ENCODE results near the gene WNK1. TPM values are rescaled to one million over a fixed set of nuclear protein-coding genes. Genes with fewer than 3 reads are reported as not detected.

WNK1 gene
- total RNA-seq, 4 donors from 2014 or later: 153 to 220 (median 178) TPM

DNA sequence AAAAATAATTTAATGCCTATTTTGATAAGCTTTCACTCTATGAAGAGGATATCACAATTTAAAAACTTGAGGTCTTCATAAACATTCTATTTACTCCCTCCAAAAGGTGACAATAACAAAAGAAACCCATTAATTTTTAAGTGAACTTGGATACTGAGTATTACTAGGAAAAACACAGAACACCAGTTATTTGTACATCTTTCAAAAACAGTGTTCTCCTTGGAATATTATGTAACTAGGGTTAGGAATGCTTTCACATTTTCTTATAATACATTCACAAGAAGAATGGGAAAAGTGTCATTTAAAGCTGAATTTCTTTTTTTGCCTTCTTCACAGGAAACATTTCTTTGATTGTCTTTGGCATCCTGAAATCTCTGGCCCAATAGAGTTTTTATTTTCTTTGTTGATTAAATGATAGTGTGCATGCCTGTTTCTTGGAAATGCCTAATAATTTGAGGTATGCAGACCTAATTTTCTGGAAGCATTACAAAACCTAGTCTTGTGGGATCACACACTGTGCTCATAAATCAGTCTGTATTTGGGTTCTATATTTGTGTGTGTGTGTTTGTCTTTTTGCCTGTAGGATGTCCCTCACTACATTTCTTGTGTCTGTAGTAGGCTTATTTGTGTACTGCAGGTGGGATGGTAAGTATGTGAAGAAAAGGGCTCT lies 76.5 kb downstream of the WNK1 start:
- Histone ChIP-seq H3K27me3 (no peaks in the 10 kb centered on the region), H3K9me3 (no peaks in the 10 kb centered on the region), H3K36me3 (peaks cover 0 to 33% (median 0%) of the 10 kb centered on the region in 3 donors), H3K4me1 (peaks cover 0 to 35% (median 6%) of the 10 kb centered on the region in 4 donors), H3K27ac (peak overlapping the region in 1 of 4 donors; percentile 33), H3K4me3 (no peak overlapping the region)
- no peak for DNase-seq (ENCODE audit: low spot score in 2 of 2)
- TF ChIP-seq, protein P1, sequence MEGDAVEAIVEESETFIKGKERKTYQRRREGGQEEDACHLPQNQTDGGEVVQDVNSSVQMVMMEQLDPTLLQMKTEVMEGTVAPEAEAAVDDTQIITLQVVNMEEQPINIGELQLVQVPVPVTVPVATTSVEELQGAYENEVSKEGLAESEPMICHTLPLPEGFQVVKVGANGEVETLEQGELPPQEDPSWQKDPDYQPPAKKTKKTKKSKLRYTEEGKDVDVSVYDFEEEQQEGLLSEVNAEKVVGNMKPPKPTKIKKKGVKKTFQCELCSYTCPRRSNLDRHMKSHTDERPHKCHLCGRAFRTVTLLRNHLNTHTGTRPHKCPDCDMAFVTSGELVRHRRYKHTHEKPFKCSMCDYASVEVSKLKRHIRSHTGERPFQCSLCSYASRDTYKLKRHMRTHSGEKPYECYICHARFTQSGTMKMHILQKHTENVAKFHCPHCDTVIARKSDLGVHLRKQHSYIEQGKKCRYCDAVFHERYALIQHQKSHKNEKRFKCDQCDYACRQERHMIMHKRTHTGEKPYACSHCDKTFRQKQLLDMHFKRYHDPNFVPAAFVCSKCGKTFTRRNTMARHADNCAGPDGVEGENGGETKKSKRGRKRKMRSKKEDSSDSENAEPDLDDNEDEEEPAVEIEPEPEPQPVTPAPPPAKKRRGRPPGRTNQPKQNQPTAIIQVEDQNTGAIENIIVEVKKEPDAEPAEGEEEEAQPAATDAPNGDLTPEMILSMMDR (IDR thresholded peaks at IDR 0.05): no peak
- TF ChIP-seq POLR2A (IDR thresholded peaks at IDR 0.05) (no peak), EP300 (IDR thresholded peaks at IDR 0.05) (no peak)

DNA sequence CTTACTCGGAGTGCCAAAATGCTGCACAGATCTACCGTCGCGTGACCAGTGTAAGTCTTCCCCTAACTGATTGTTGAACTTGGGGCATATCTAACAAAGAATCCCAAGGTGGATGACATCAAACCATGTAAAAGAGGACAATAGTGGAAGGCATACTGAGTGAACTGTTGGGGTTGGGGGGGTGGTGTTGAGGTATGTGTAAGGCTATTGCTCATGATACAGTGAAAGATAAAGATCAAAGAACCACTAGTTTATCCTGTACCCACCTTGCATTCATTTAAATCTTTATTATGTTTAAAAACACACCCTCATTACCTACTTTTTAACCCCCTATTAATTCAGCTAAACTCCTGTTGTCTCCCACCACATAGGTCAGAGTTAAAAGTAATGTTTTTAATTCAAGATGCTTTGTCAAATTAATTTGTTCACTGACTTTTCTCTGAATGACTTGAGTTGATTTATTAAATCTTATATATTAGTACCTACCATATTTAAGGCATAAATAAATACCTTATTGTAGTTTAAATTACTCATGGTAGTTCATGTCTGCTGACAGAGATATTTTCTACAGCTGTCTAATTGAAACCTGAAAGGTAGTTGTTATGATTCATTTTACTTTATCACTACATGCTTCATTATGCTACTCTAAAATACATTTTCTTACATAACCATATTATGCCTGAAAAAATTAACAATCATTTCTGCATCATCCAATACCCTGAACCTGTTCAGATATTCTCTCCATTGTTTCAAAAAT lies 77.9 kb downstream of the WNK1 start:
- DNase-seq (ENCODE audit: low spot score in 2 of 2): no peak
- Histone ChIP-seq H3K36me3 (peaks cover 0 to 33% (median 3%) of the 10 kb centered on the region in 3 donors), H3K27me3 (no peaks in the 10 kb centered on the region), H3K27ac (no peak overlapping the region), H3K9me3 (no peaks in the 10 kb centered on the region), H3K4me1 (peaks cover 0 to 38% (median 6%) of the 10 kb centered on the region in 4 donors), H3K4me3 (no peak overlapping the region)
- TF ChIP-seq EP300 (IDR thresholded peaks at IDR 0.05) (no peak), POLR2A (IDR thresholded peaks at IDR 0.05) (no peak)
- 96 to 99% methylated on average over 4 of the region's 4 CpGs for WGBS, 2 donors

DNA sequence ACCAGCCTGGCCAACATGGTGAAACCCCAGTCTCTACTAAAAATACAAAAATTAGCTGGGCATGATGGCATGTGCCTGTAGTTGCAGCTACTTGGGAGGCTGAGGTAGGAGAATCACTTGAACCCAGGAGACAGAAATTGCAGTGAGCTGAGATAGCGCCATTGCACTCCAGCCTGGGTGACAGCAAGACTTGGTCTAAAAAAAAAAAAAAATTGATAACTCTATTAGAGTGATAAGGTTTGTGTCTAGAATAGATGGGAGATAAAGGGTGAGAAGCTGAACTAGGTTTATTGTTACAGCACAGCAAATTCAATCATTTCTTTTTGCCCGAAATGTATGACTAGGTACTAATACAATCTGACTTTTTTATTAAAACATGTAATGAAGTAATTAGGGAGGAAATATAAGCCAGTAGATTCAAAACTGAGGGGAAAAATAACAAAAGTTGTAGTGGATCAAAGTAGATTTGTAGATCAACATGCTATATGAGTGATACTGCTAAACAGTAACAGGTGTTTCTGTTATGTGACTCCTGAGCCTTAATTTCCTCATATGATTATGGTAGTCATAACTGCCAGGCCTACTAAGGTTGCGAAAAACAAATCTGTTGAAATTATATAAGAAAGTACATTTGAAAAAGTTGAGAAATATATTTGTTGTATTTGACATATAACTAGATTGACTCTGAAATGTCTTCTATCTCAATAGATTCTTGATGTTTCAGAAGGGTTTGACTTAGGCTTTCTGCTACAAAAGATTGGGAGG lies 83.6 kb downstream of the WNK1 start:
- DNase-seq (ENCODE audit: low spot score in 2 of 2): no peak
- no peaks in the 10 kb centered on the region for H3K27me3 ChIP-seq
- H3K36me3 ChIP-seq: peaks cover 0 to 4% (median 3%) of the 10 kb centered on the region in 3 donors
- H3K9me3 ChIP-seq: no peaks in the 10 kb centered on the region
- H3K4me3 ChIP-seq: no peak overlapping the region
- WGBS, 2 donors: 97 to 99% methylated on average over 3 of the region's 3 CpGs
- TF ChIP-seq, protein P1 (IDR thresholded peaks at IDR 0.05): no peak
- TF ChIP-seq EP300 (IDR thresholded peaks at IDR 0.05) (no peak), POLR2A (IDR thresholded peaks at IDR 0.05) (no peak)
- peaks cover 0 to 11% (median 0%) of the 10 kb centered on the region in 4 donors for H3K4me1 ChIP-seq
- no peak overlapping the region for H3K27ac ChIP-seq

DNA sequence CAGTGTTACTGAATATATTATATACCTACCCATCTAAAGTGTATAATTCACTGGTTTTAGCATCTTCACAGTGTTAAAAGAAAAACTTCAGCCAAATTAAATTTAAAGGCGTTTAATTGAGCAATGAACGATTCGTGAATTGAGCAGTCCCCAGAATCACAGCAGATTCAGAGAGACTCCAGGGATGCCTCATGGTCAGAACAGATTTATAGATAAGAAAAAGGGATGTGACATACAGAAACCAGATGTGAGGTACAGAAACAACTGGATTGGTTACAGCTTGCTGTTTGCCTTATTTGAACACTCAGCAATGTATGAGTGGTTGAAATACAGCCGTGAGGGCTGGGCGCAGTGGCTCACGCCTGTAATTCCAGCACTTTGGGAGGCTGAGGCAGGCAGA lies 84.6 kb downstream of the WNK1 start:
- no peak overlapping the region for H3K27ac ChIP-seq
- H3K4me1 ChIP-seq: peaks cover 0 to 11% (median 0%) of the 10 kb centered on the region in 4 donors
- TF ChIP-seq, protein P1 (IDR thresholded peaks at IDR 0.05): no peak
- TF ChIP-seq POLR2A (IDR thresholded peaks at IDR 0.05) (no peak), EP300 (IDR thresholded peaks at IDR 0.05) (no peak)
- H3K27me3 ChIP-seq: no peaks in the 10 kb centered on the region
- DNase-seq (ENCODE audit: low spot score in 2 of 2): no peak
- 94 to 95% methylated on average over 6 of the region's 6 CpGs for WGBS, 2 donors
- H3K9me3 ChIP-seq: no peaks in the 10 kb centered on the region
- H3K36me3 ChIP-seq: peaks cover 0 to 3% (median 0%) of the 10 kb centered on the region in 3 donors
- H3K4me3 ChIP-seq: no peak overlapping the region

DNA sequence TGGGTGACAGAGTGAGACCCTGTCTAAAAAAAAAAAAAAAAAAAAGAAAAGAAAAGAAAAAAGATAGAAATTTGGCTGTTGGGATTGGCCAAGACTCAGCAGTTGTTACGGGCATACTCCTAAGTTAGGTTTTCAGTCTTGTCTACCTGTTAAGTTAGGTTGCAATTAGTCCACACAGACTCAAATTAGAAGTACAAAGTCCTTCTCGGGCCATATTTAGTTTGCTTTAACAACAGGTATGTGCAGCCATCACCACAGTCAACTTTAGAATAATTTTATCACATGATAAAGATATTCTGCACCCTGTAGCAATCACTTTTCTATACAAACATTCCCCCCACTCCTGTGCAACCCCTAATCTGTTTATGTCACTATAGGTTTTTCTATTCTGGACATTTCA lies 85.2 kb downstream of the WNK1 start:
- H3K27me3 ChIP-seq: no peaks in the 10 kb centered on the region
- no peaks in the 10 kb centered on the region for H3K9me3 ChIP-seq
- H3K4me1 ChIP-seq: peaks cover 0 to 11% (median 0%) of the 10 kb centered on the region in 4 donors
- no peak for TF ChIP-seq POLR2A (IDR thresholded peaks at IDR 0.05)
- TF ChIP-seq, protein P1 (IDR thresholded peaks at IDR 0.05): no peak
- TF ChIP-seq EP300 (IDR thresholded peaks at IDR 0.05): no peak
- H3K4me3 ChIP-seq: no peak overlapping the region
- WGBS, 2 donors: 97 to 98% methylated on average over 2 of the region's 2 CpGs
- no peak for DNase-seq (ENCODE audit: low spot score in 2 of 2)
- peaks cover 0 to 3% (median 0%) of the 10 kb centered on the region in 3 donors for H3K36me3 ChIP-seq
- no peak overlapping the region for H3K27ac ChIP-seq
